Stimulated activated CD4-positive, alpha-beta T cell treated with anti-CD3 and anti-CD28 coated beads, Interleukin-2, amount 100 ng/mL, for 4 hours (primary cell): Measurements from ENCODE around the gene LGALSL.

Source experiments
- DNase-seq: peaks from one replicate; pipeline ENCODE4 v3.0.0-alpha.2; 2020; ENCODE audit warnings: low read depth

The LGALSL gene

GRCh38 chr2:64498438-64498837 is 44.5 kb downstream of the LGALSL start:
- DNase-seq, result no peak

GRCh38 chr2:64500549-64500948 is 46.6 kb downstream of the LGALSL start:
- DNase-seq, result no peak

- no peak for DNase-seq
Measured at GRCh38 chr2:64501946-64502345, 48.0 kb downstream of the LGALSL start.

- DNase-seq, result no peak
Measured at GRCh38 chr2:64502860-64503259, 48.9 kb downstream of the LGALSL start.

GRCh38 chr2:64504774-64505720 is 51.1 kb downstream of the LGALSL start:
- DNase-seq, result no peak

GRCh38 chr2:64506686-64507085 is 52.7 kb downstream of the LGALSL start:
- no peak for DNase-seq
